Liver (tissue), 3 donors: ENCODE measurements around the gene DGKB.

Experiments used
- FOXA1 ChIP-seq: IDR thresholded peaks from 2 replicates; pipeline ENCODE4 v1.6.1; 2016; ENCODE audit warnings: antibody characterized with exemption
- TAF1 ChIP-seq: conservative IDR thresholded peaks from 2 replicates; pipeline ENCODE4 v1.6.1; 2016; ENCODE audit warnings: antibody characterized with exemption, mild to moderate bottlenecking
- TF ChIP-seq, protein P1 (sequence below): fragments of 150-350 bp; IDR thresholded peaks from 2 replicates; pipeline ENCODE4 v1.5.1; 2017; ENCODE audit warnings: improper control_type of control experiment, low read depth, low read length; ENCODE audit not compliant: missing input control
- donor health status: healthy.
- donor health status: healthy.

DNA sequence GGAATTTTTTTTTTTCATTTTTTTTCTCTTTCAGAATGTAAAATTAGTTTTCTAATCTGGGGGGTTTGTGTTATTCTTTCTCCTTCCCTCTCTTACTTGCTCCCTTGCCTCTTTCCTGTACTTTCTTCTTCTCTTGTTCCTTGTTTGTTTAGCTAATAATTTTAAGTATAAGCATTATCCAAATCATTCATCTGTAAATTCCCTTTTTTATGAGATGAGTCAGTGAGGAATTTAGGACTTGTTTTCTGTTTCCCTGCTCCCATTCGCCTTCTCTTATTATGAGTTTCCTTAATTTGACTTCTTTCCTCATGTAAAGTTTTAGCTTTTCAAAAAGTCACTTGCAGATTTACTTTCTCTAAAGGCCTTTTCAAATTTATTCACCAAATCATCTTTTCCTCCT is 758.4 kb downstream of the DGKB start:
- TF ChIP-seq, protein P1, sequence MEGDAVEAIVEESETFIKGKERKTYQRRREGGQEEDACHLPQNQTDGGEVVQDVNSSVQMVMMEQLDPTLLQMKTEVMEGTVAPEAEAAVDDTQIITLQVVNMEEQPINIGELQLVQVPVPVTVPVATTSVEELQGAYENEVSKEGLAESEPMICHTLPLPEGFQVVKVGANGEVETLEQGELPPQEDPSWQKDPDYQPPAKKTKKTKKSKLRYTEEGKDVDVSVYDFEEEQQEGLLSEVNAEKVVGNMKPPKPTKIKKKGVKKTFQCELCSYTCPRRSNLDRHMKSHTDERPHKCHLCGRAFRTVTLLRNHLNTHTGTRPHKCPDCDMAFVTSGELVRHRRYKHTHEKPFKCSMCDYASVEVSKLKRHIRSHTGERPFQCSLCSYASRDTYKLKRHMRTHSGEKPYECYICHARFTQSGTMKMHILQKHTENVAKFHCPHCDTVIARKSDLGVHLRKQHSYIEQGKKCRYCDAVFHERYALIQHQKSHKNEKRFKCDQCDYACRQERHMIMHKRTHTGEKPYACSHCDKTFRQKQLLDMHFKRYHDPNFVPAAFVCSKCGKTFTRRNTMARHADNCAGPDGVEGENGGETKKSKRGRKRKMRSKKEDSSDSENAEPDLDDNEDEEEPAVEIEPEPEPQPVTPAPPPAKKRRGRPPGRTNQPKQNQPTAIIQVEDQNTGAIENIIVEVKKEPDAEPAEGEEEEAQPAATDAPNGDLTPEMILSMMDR, result no peak
- TF ChIP-seq TAF1, result no peak
- TF ChIP-seq FOXA1, result no peak
